Naive thymus-derived CD4-positive, alpha-beta T cell (primary cell): Measurements from ENCODE around the gene UNC5CL. TPM values are rescaled to one million over a fixed set of nuclear protein-coding genes. Genes with fewer than 3 reads are reported as not detected.
A peak's percentile ranks its signal among the peaks of the same experiment; 100 is the strongest.

Source experiments
- ATAC-seq: fragments of 150-1000 bp; cut with Tn5 transposase; 2 replicates; pipeline ENCODE4 v1.10.0; 2021; ENCODE audit warnings: mild to moderate bottlenecking, moderate library complexity
- CTCF ChIA-PET: fragments of 350-600 bp; sonication (Branson Sonifier 250); formaldehyde crosslinking; loops from one replicate; lab custom pipeline; 2021; ENCODE audit warnings: antibody characterized with exemption; lab: Charles Lee
- POLR2A ChIA-PET: fragments of 350-600 bp; sonication (Branson Sonifier 250); formaldehyde crosslinking; loops from one replicate; lab custom pipeline; 2021; ENCODE audit warnings: antibody characterized with exemption, inconsistent platforms; lab: Charles Lee
- DNase-seq, 9 donors: peaks; one replicate each; pipeline versions ENCODE4 v3.0.0 to v3.0.0-alpha.2; 2020 to 2022; ENCODE audit warnings: mixed read lengths in 1 of 9
- H3K27ac ChIP-seq: one replicate; pipeline ENCODE4 v1.7.0; 2013; ENCODE audit warnings: mild to moderate bottlenecking, low read depth, low read length, moderate library complexity
- H3K27me3 ChIP-seq, 2 donors: one replicate each; pipeline ENCODE4 v1.7.0; 2013; ENCODE audit warnings: low read length in 2 of 2, mild to moderate bottlenecking in 2 of 2, moderate library complexity in 2 of 2; ENCODE audit not compliant: control insufficient read depth in 2 of 2, insufficient read depth in 2 of 2
- H3K36me3 ChIP-seq, 3 experiments: 1 replicate in 2 of 3; 2 replicates in 1 of 3; pipeline ENCODE4 v1.7.0; 2013; ENCODE audit warnings: low read length in 3 of 3, mild to moderate bottlenecking in 3 of 3, moderate library complexity in 1 of 3; ENCODE audit not compliant: insufficient read depth in 3 of 3, control insufficient read depth in 2 of 3
- H3K4me1 ChIP-seq, 2 donors: one replicate each; pipeline ENCODE4 v1.7.0; 2013; ENCODE audit warnings: low read length in 2 of 2, mild to moderate bottlenecking in 2 of 2, moderate library complexity in 1 of 2; ENCODE audit not compliant: control insufficient read depth in 2 of 2, insufficient read depth in 2 of 2
- H3K4me3 ChIP-seq: 2 replicates; pipeline ENCODE4 v1.7.0; 2013; ENCODE audit warnings: mild to moderate bottlenecking, low read length
- H3K9me3 ChIP-seq, 3 experiments: 1 replicate in 2 of 3; 2 replicates in 1 of 3; pipeline ENCODE4 v1.7.0; 2013; ENCODE audit warnings: low read length in 3 of 3; ENCODE audit not compliant: control insufficient read depth in 2 of 3
- H3K27ac Mint-ChIP-seq, 9 donors: one replicate each; pipeline ENCODE4 v1.8.0; 2020 to 2022; ENCODE audit warnings: mixed read lengths in 9 of 9, mild to moderate bottlenecking in 8 of 9, moderate library complexity in 5 of 9, inconsistent platforms in 2 of 9
- H3K27me3 Mint-ChIP-seq, 5 donors: one replicate each; pipeline ENCODE4 v1.8.0; 2021 to 2022; ENCODE audit warnings: mixed read lengths in 5 of 5, mild to moderate bottlenecking in 1 of 5
- H3K36me3 Mint-ChIP-seq, 5 donors: one replicate each; pipeline ENCODE4 v1.8.0; 2020 to 2022; ENCODE audit warnings: mixed read lengths in 5 of 5, mild to moderate bottlenecking in 3 of 5, inconsistent platforms in 1 of 5
- H3K4me1 Mint-ChIP-seq, 7 donors: one replicate each; pipeline ENCODE4 v1.8.0; 2020 to 2022; ENCODE audit warnings: mixed read lengths in 7 of 7, mild to moderate bottlenecking in 3 of 7, inconsistent platforms in 1 of 7
- H3K4me3 Mint-ChIP-seq, 10 donors: one replicate each; pipeline ENCODE4 v1.8.0; 2020 to 2022; ENCODE audit warnings: mild to moderate bottlenecking in 10 of 10, mixed read lengths in 10 of 10, moderate library complexity in 6 of 10, inconsistent platforms in 2 of 10
- H3K9me3 Mint-ChIP-seq, 11 donors: one replicate each; pipeline ENCODE4 v1.8.0; 2020 to 2022; ENCODE audit warnings: mixed read lengths in 11 of 11, mild to moderate bottlenecking in 4 of 11, inconsistent platforms in 1 of 11, moderate library complexity in 1 of 11
- intact Hi-C, 2 donors: fragments of 100-400 bp; cut with micrococcal nuclease; formaldehyde crosslinking; loops; one replicate each; pipeline ENCODE4 v1.15.1; 2023
- polyA plus RNA-seq, 2 donors: library from polyadenylated mRNA; unstranded; fragments of 300-500 nt; fragmentation: Illumina TruSeq; gene quantifications; one replicate each; pipeline ENCODE4 v1.2.3, GENCODE V29; 2021
- total RNA-seq, 6 experiments: library from RNA in 5 of 6; stranded (reverse) in 5 of 6; gene quantifications; 1 replicate in 5 of 6; 2 replicates in 1 of 6; pipeline ENCODE4 v1.2.3 and lab custom pipeline; 2021 to 2026

The UNC5CL gene
- total and polyA plus RNA-seq, 7 experiments from 2014 or later, result 0.24 to 7.2 (median 3.5) TPM

DNA sequence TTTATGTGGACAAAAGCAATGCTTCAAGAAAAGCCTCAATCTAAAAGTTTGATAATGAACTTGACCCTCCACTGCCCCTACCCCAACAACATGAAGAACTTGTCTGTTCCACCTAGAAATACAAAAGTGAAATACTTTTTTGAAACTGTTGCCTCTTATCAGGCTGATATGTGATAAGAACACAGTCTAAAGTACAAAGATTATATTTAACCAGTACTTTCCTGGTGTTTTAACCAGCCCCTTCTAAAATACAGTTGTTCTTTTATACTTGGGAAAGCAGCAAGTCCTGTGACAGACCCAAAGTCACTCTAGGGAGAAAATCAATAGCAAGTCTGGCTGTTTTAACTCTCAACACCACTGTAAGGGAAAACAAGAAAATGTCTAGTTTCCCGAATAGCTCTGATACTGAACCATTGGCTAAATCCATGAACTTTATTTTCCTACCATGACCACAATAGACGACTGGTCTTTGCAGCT lies 26.6 kb upstream of the UNC5CL start:
- ChIA-PET POLR2A (interaction anchor here (0.6 kb wide), 1 partner anchor 134 kb away, joined by 3 read pairs; no protein-coding TSS in a partner anchor), CTCF (interaction anchor here (0.7 to 1.2 kb wide), 7 partner anchors 9 to 63 kb away, joined by 3 to 8 read pairs (median 3); partner anchors contain the start of genes APOBEC2 and TSPO2)
- Histone ChIP-seq H3K36me3 (peaks cover 5 to 80% (median 9%) of the 10 kb centered on the region in 3 experiments), H3K9me3 (no peaks in the 10 kb centered on the region), H3K27me3 (no peaks in the 10 kb centered on the region), H3K4me3 (no peak overlapping the region), H3K27ac (no peak overlapping the region), H3K4me1 (peaks cover 0 to 1% of the 10 kb centered on the region in 2 donors)
- DNase-seq (no peak), ATAC-seq (no peak)
- no peak overlapping the region for H3K4me3 Mint-ChIP-seq
- intact Hi-C loops, result loop anchor here in 1 of 2 donors (5.0 kb wide), 1 partner anchor 1718 kb away; no protein-coding TSS in a partner anchor
- no peaks in the 10 kb centered on the region for H3K27me3 Mint-ChIP-seq
- peaks cover 15 to 34% (median 26%) of the 10 kb centered on the region in 7 donors for H3K4me1 Mint-ChIP-seq
- no peak overlapping the region for H3K27ac Mint-ChIP-seq
- no peaks in the 10 kb centered on the region for H3K9me3 Mint-ChIP-seq
- H3K36me3 Mint-ChIP-seq, result peaks cover 25 to 57% (median 27%) of the 10 kb centered on the region in 5 donors

DNA sequence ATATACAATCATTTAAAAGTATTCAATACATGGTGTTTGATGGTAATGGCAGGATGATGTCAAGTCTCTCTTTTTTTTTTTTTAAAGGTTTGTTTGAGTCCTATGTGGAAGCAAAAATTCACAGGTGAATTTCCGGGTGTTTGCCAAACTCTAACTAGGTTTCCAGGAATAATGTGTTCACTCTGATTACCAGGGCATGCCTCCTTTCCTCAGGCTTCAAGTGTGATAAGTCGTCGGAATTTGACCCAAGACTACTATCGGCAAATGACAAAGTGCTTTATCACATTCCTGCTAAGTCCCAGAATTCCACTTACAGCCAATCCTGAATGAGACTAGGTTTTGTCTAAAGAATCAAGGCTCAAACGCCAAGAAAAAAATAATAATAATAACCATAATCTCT lies 25.8 kb upstream of the UNC5CL start:
- H3K9me3 Mint-ChIP-seq, result no peaks in the 10 kb centered on the region
- no peaks in the 10 kb centered on the region for H3K9me3 ChIP-seq
- no peaks in the 10 kb centered on the region for H3K4me1 ChIP-seq
- no peaks in the 10 kb centered on the region for H3K27me3 Mint-ChIP-seq
- peaks cover 12 to 28% (median 23%) of the 10 kb centered on the region in 7 donors for H3K4me1 Mint-ChIP-seq
- intact Hi-C loops, result loop anchor here in 1 of 2 donors (5.0 kb wide), 1 partner anchor 1718 kb away; no protein-coding TSS in a partner anchor
- no peak overlapping the region for H3K4me3 Mint-ChIP-seq
- H3K27ac ChIP-seq, result no peak overlapping the region
- CTCF ChIA-PET, result interaction anchor here (1.1 kb wide), 1 partner anchor 58 kb away, joined by 4 read pairs; no protein-coding TSS in a partner anchor
- peaks cover 26 to 60% (median 30%) of the 10 kb centered on the region in 5 donors for H3K36me3 Mint-ChIP-seq
- POLR2A ChIA-PET, result interaction anchor here (1.0 kb wide), 1 partner anchor 37 kb away, joined by 3 read pairs; no protein-coding TSS in a partner anchor
- DNase-seq (no peak), ATAC-seq (no peak)
- H3K4me3 ChIP-seq, result no peak overlapping the region
- peaks cover 5 to 81% (median 9%) of the 10 kb centered on the region in 3 experiments for H3K36me3 ChIP-seq
- no peaks in the 10 kb centered on the region for H3K27me3 ChIP-seq
- no peak overlapping the region for H3K27ac Mint-ChIP-seq

DNA sequence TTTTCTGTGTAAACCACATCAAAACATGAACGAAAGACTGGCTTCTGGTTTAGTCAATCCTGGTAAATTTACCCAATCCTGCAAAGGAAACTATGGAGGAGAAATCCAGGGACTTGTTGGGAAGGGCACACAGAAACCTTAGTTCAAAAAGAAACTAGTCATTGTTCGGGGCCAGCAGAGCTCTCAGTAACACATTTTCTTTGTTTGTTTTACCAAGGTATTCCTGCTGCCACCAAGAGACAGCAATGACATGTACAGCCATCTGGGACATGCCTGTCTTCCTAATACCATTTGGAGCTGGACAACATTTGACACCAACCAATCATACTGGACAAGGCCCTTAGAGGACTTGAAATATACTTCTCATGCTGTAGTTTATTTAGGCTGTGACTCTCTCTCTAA lies 24.9 kb upstream of the UNC5CL start:
- Mint-ChIP-seq H3K4me1 (peaks cover 7 to 22% (median 18%) of the 10 kb centered on the region in 7 donors), H3K27me3 (no peaks in the 10 kb centered on the region), H3K27ac (no peak overlapping the region), H3K36me3 (peaks cover 22 to 61% (median 32%) of the 10 kb centered on the region in 5 donors), H3K4me3 (no peak overlapping the region), H3K9me3 (no peaks in the 10 kb centered on the region)
- POLR2A ChIA-PET, result interaction anchor here (1.0 to 1.1 kb wide), 3 partner anchors 9 to 289 kb away, joined by 3 to 4 read pairs (median 3); partner anchors contain the start of genes NFYA and OARD1
- no peak for DNase-seq
- Histone ChIP-seq H3K36me3 (peaks cover 5 to 72% (median 9%) of the 10 kb centered on the region in 3 experiments), H3K9me3 (no peaks in the 10 kb centered on the region), H3K27ac (no peak overlapping the region), H3K4me3 (no peak overlapping the region), H3K27me3 (no peaks in the 10 kb centered on the region), H3K4me1 (no peaks in the 10 kb centered on the region)
- ATAC-seq, result no peak
- intact Hi-C loops, result no loop called here
- CTCF ChIA-PET, result interaction anchor here (0.8 to 2.1 kb wide), 3 partner anchors 10 to 108 kb away, joined by 3 to 5 read pairs (median 3); no protein-coding TSS in a partner anchor

DNA sequence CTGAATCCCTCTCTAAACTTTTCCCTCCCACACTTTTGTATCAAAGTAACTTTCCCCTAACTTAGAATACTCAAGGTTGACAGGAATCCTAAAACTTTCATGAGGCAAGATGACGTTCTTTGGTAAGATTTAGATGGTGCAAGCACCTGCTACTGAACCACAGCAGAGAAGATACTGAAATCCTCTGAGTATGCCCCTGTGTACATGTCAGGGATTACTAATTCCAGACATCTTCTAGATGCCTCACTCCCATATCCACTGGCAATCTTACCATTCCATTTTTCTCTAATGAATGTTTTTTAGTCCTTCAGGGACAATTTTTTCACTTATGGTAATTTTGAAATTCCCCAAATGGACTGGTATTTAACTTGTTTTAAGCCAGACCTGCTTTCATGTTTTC lies 23.0 kb upstream of the UNC5CL start:
- no peaks in the 10 kb centered on the region for H3K27me3 Mint-ChIP-seq
- ATAC-seq (no peak), DNase-seq (no peak)
- CTCF ChIA-PET, result interaction anchor here (0.7 kb wide), 1 partner anchor 8 kb away, joined by 3 read pairs; no protein-coding TSS in a partner anchor
- Histone ChIP-seq H3K9me3 (no peaks in the 10 kb centered on the region), H3K36me3 (peaks cover 5 to 57% (median 9%) of the 10 kb centered on the region in 3 experiments), H3K27ac (no peak overlapping the region), H3K4me3 (no peak overlapping the region), H3K27me3 (no peaks in the 10 kb centered on the region), H3K4me1 (no peaks in the 10 kb centered on the region)
- POLR2A ChIA-PET, result interaction anchor here (0.6 kb wide), 1 partner anchor 14 kb away, joined by 3 read pairs; no protein-coding TSS in a partner anchor
- H3K4me1 Mint-ChIP-seq, result peaks cover 6 to 15% (median 10%) of the 10 kb centered on the region in 7 donors
- peaks cover 11 to 62% (median 26%) of the 10 kb centered on the region in 5 donors for H3K36me3 Mint-ChIP-seq
- no peak overlapping the region for H3K27ac Mint-ChIP-seq
- intact Hi-C loops, result no loop called here
- no peak overlapping the region for H3K4me3 Mint-ChIP-seq
- H3K9me3 Mint-ChIP-seq, result no peaks in the 10 kb centered on the region

DNA sequence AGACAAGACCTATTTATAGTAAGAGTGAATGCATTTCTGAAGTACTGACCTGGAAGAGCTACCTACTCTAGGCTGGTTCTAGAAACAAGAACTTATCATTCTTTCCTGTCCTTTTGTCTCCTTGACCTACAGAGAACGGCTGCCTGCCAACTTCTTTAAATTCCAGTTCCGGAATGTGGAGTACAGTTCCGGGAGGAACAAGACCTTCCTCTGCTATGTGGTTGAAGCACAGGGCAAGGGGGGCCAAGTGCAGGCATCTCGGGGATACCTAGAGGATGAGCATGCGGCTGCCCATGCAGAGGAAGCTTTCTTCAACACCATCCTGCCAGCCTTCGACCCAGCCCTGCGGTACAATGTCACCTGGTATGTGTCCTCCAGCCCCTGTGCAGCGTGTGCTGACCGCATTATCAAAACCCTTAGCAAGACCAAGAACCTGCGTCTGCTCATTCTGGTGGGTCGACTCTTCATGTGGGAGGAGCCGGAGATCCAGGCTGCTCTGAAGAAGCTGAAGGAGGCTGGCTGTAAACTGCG lies 22.2 kb upstream of the UNC5CL start:
- Mint-ChIP-seq H3K9me3 (no peaks in the 10 kb centered on the region), H3K27ac (no peak overlapping the region), H3K36me3 (peaks cover 7 to 64% (median 22%) of the 10 kb centered on the region in 5 donors), H3K4me3 (no peak overlapping the region), H3K27me3 (no peaks in the 10 kb centered on the region), H3K4me1 (peaks cover 0 to 9% (median 4%) of the 10 kb centered on the region in 7 donors)
- ChIA-PET CTCF (no interaction called here), POLR2A (interaction anchor here (0.7 kb wide), 1 partner anchor 10 kb away, joined by 3 read pairs; no protein-coding TSS in a partner anchor)
- DNase-seq, result no peak
- Histone ChIP-seq H3K27ac (no peak overlapping the region), H3K4me3 (no peak overlapping the region), H3K36me3 (peaks cover 5 to 58% (median 6%) of the 10 kb centered on the region in 3 experiments), H3K27me3 (no peaks in the 10 kb centered on the region), H3K9me3 (no peaks in the 10 kb centered on the region), H3K4me1 (no peaks in the 10 kb centered on the region)
- no peak for ATAC-seq
- intact Hi-C loops, result no loop called here

DNA sequence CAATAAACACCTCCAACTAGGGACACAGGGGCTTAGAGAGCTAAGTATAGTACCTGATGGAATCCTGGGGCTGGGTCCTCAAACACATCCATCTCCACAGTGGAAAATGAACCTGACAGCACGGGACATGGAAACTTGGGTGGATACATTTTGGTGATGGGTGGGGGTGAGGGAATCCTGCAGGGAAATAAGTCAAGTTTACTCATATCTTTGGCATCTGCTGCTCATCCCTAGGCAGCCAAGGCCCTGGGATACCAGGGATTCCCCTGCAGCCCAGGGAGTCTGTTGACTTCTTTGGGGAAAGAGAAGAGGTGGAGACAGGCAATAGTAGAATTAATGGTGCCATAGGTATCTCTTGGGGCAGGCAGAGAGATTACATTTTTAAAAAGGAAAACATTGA lies 20.5 kb upstream of the UNC5CL start:
- H3K4me1 ChIP-seq, result no peaks in the 10 kb centered on the region
- DNase-seq (no peak), ATAC-seq (no peak)
- intact Hi-C loops, result no loop called here
- ChIA-PET CTCF (interaction anchor here (1.0 kb wide), 1 partner anchor 9 kb away, joined by 4 read pairs; no protein-coding TSS in a partner anchor), POLR2A (interaction anchor here (1.0 to 1.1 kb wide), 2 partner anchors 9 to 12 kb away, joined by 3 read pairs; no protein-coding TSS in a partner anchor)
- Mint-ChIP-seq H3K4me3 (no peak overlapping the region), H3K4me1 (peaks cover 0 to 9% (median 2%) of the 10 kb centered on the region in 7 donors), H3K27me3 (no peaks in the 10 kb centered on the region), H3K36me3 (peaks cover 7 to 66% (median 22%) of the 10 kb centered on the region in 5 donors), H3K27ac (peak overlapping the region in 2 of 9 donors; percentile 29 to 68), H3K9me3 (no peaks in the 10 kb centered on the region)
- H3K4me3 ChIP-seq, result no peak overlapping the region
- H3K27ac ChIP-seq, result no peak overlapping the region
- H3K27me3 ChIP-seq, result no peaks in the 10 kb centered on the region
- H3K36me3 ChIP-seq, result peaks cover 0 to 44% (median 5%) of the 10 kb centered on the region in 3 experiments
- H3K9me3 ChIP-seq, result no peaks in the 10 kb centered on the region
